SK-N-SH (cell line): ENCODE measurements around the gene SH3RF1. TPM values are rescaled to one million over a fixed set of nuclear protein-coding genes. Genes with fewer than 3 reads are reported as not detected.

Experiments
- CTCF ChIA-PET: fragments of 300-600, 350-600 bp; formaldehyde crosslinking; extraction: SDS; loops from one replicate; lab custom pipeline; 2021; lab: Yijun Ruan, JAX
- POLR2A ChIA-PET: fragments of 350-600 bp; sonication (Branson Sonifier 250); formaldehyde crosslinking; extraction: SDS; loops from one replicate; lab custom pipeline; 2020; ENCODE audit warnings: antibody characterized with exemption, inconsistent platforms; lab: Yijun Ruan, JAX
- DNase-seq: peaks from one replicate; pipeline ENCODE4 v3.0.0; 2012
- H2AFZ ChIP-seq: fragments of 200-600 bp; sonication (generic); 2 replicates; pipeline ENCODE4 v1.8.1; 2016; ENCODE audit warnings: antibody characterized with exemption, mild to moderate bottlenecking, low read depth
- H3F3A ChIP-seq: fragments of 200-600 bp; sonication (generic); replicated peaks from 2 replicates; pipeline ENCODE3; 2016; ENCODE audit warnings: antibody characterized with exemption, mild to moderate bottlenecking; ENCODE audit not compliant: insufficient read depth
- H3K27ac ChIP-seq, 2 experiments: fragments of 200-500 bp in 1 of 2; fragments of 200-600 bp in 1 of 2; sonication (Bioruptor generic) in 1 of 2; sonication (generic), shearing (Covaris generic) in 1 of 2; 2 replicates each; pipeline versions ENCODE4 v1.5.1 to v1.6.1; 2014 to 2016; ENCODE audit warnings: low read depth in 2 of 2, inconsistent platforms in 1 of 2, low read length in 1 of 2, mild to moderate bottlenecking in 1 of 2, mixed read lengths in 1 of 2
- H3K27me3 ChIP-seq: fragments of 200-600 bp; sonication (generic), shearing (Covaris generic); 2 replicates; pipeline ENCODE4 v1.6.1; 2016; ENCODE audit warnings: mixed run types; ENCODE audit not compliant: insufficient read depth
- H3K36me3 ChIP-seq, 2 experiments: fragments of 200-500 bp in 1 of 2; fragments of 200-600 bp in 1 of 2; sonication (Bioruptor generic) in 1 of 2; sonication (generic) in 1 of 2; replicated peaks in 1 of 2; 2 replicates each; pipeline versions ENCODE3 to v1.5.1; 2014 to 2016; ENCODE audit warnings: low read length in 1 of 2, mild to moderate bottlenecking in 1 of 2; ENCODE audit not compliant: insufficient read depth in 2 of 2, control insufficient read depth in 1 of 2
- H3K4me1 ChIP-seq, 2 experiments: fragments of 200-500 bp in 1 of 2; fragments of 200-600 bp in 1 of 2; sonication (Bioruptor generic) in 1 of 2; sonication (generic), shearing (Covaris generic) in 1 of 2; 2 replicates each; pipeline versions ENCODE4 v1.5.1 to v1.6.1; 2014 to 2016; ENCODE audit warnings: low read depth in 1 of 2, low read length in 1 of 2, mixed run types in 1 of 2; ENCODE audit not compliant: insufficient read depth in 2 of 2, control insufficient read depth in 1 of 2
- H3K4me2 ChIP-seq: fragments of 200-600 bp; sonication (generic), shearing (Covaris generic); 2 replicates; pipeline ENCODE4 v1.6.1; 2017; ENCODE audit warnings: mixed run types
- H3K4me3 ChIP-seq, 2 experiments: fragments of 200-500 bp in 1 of 2; fragments of 200-600 bp in 1 of 2; sonication (Bioruptor generic) in 1 of 2; sonication (generic), shearing (Covaris generic) in 1 of 2; 2 replicates each; pipeline versions ENCODE4 v1.5.1 to v1.8.1; 2014 to 2016; ENCODE audit warnings: low read depth in 2 of 2, inconsistent platforms in 1 of 2, low read length in 1 of 2, mild to moderate bottlenecking in 1 of 2, mixed read lengths in 1 of 2, moderate library complexity in 1 of 2
- H3K79me2 ChIP-seq: fragments of 200-600 bp; sonication (generic); 2 replicates; pipeline ENCODE4 v1.8.1; 2017; ENCODE audit warnings: mild to moderate bottlenecking; ENCODE audit not compliant: insufficient read depth
- H3K9ac ChIP-seq: fragments of 200-600 bp; sonication (generic); 2 replicates; pipeline ENCODE4 v1.6.1; 2017; ENCODE audit warnings: mixed run types
- H3K9me2 ChIP-seq: fragments of 200-600 bp; sonication (generic); 2 replicates; pipeline ENCODE4 v1.6.1; 2017; ENCODE audit warnings: mixed run types
- H3K9me3 ChIP-seq: fragments of 200-600 bp; sonication (generic); 2 replicates; pipeline ENCODE4 v1.6.1; 2017; ENCODE audit warnings: mixed run types, mild to moderate bottlenecking, moderate library complexity
- H4K20me1 ChIP-seq: fragments of 200-600 bp; sonication (generic); 2 replicates; pipeline ENCODE4 v1.6.1; 2017; ENCODE audit warnings: mild to moderate bottlenecking, mixed run types; ENCODE audit not compliant: insufficient read depth
- CHD2 ChIP-seq: fragments of 150-350 bp; IDR thresholded peaks from 2 replicates; pipeline ENCODE4 v1.6.1; 2018; ENCODE audit warnings: low read length; ENCODE audit not compliant: partially characterized antibody
- EP300 ChIP-seq, 2 experiments: IDR thresholded peaks; 2 replicates each; pipeline versions ENCODE4 v1.4.0 to v1.6.1; 2012; ENCODE audit warnings: borderline replicate concordance in 1 of 2, low read depth in 1 of 2, low read length in 1 of 2
- FOXJ3 ChIP-seq: sonication (generic); formaldehyde crosslinking; IDR thresholded peaks from 2 replicates; pipeline ENCODE4 v1.5.1; 2020; ENCODE audit warnings: mild to moderate bottlenecking, missing genetic modification reagents
- GATA2 ChIP-seq: sonication (generic); formaldehyde crosslinking; IDR thresholded peaks from 2 replicates; pipeline ENCODE4 v1.5.0; 2020; ENCODE audit warnings: mild to moderate bottlenecking, missing genetic modification reagents
- MAX ChIP-seq: IDR thresholded peaks from 2 replicates; pipeline ENCODE4 v1.4.0; 2012; ENCODE audit warnings: low read depth
- MXI1 ChIP-seq: IDR thresholded peaks from 2 replicates; pipeline ENCODE4 v1.6.1; 2012; ENCODE audit warnings: mild to moderate bottlenecking, low read depth, low read length, improper control_type of control experiment
- NFIC ChIP-seq: IDR thresholded peaks from 2 replicates; pipeline ENCODE4 v1.4.0; 2012; ENCODE audit warnings: borderline replicate concordance
- RAD21 ChIP-seq: IDR thresholded peaks from 2 replicates; pipeline ENCODE4 v1.6.1; 2012; ENCODE audit warnings: mild to moderate bottlenecking, low read length
- RXRA ChIP-seq: IDR thresholded peaks from 2 replicates; pipeline ENCODE4 v1.4.0; 2012; ENCODE audit warnings: low read depth, mild to moderate bottlenecking, borderline replicate concordance
- SMC3 ChIP-seq: IDR thresholded peaks from 2 replicates; pipeline ENCODE4 v1.6.1; 2012; ENCODE audit warnings: low read depth, low read length, improper control_type of control experiment
- TCF12 ChIP-seq: IDR thresholded peaks from 2 replicates; pipeline ENCODE4 v1.4.0; 2012
- TEAD4 ChIP-seq: IDR thresholded peaks from 2 replicates; pipeline ENCODE4 v1.4.0; 2012; ENCODE audit warnings: mild to moderate bottlenecking, borderline replicate concordance; ENCODE audit not compliant: insufficient read depth
- USF1 ChIP-seq: IDR thresholded peaks from 2 replicates; pipeline ENCODE4 v1.4.0; 2012; ENCODE audit warnings: low read depth, borderline replicate concordance
- WGBS: methylation state at CpG from one replicate; pipeline ENCODE4 v1.1.6; 2017; ENCODE audit warnings: low lambda C conversion rate; 5-methylcytosine and 5-hydroxymethylcytosine counted together
- polyA plus RNA-seq, 3 experiments: library from polyadenylated mRNA; depleted of rRNA; stranded (reverse); fragments of >200 nt; gene quantifications; 2 replicates each; pipeline ENCODE4 v1.2.3, GENCODE V29; 2012

The SH3RF1 gene
- polyA plus RNA-seq, 1 of the 3 experiments (the other 2 are of a cell fraction) = 22.0 TPM

- Histone ChIP-seq H3K4me1 (peaks cover 0 to 4% of the 10 kb centered on the region in 2 experiments; a peak in 2 of 4 replicates), H3K27me3 (no peaks in the 10 kb centered on the region), H3K79me2 (peaks cover 88% of the 10 kb centered on the region), H2AFZ (no peak overlapping the region), H3K9me3 (no peaks in the 10 kb centered on the region), H3K4me2 (no peak overlapping the region), H3K36me3 (peaks cover 44 to 57% of the 10 kb centered on the region in 2 experiments), H4K20me1 (no peaks in the 10 kb centered on the region)
- CTCF ChIA-PET = interaction anchor here (1.2 to 1.5 kb wide), 2 partner anchors 17 to 80 kb away, joined by 3 read pairs; no protein-coding TSS in a partner anchor
- TF ChIP-seq SMC3 (no peak), GATA2 (peak; percentile 41)
- TF ChIP-seq, all 33 proteins: peak for 1
- 88% methylated on average over 3 of the region's 3 CpGs for WGBS
- no peaks in the 10 kb centered on the region for H3K9me2 ChIP-seq
- no peaks in the 10 kb centered on the region for H3F3A ChIP-seq
- no peak for DNase-seq
- H3K4me3 ChIP-seq = no peak overlapping the region
- no peak overlapping the region for H3K9ac ChIP-seq
- POLR2A ChIA-PET = no interaction called here
- no peak overlapping the region; a peak in 1 of 4 replicates for H3K27ac ChIP-seq
Observed at GRCh38 chr4:169136796-169137557, 133.8 kb downstream of the SH3RF1 start.

GRCh38 chr4:169136330-169136729 lies 134.4 kb downstream of the SH3RF1 start:
- Histone ChIP-seq H4K20me1 (no peaks in the 10 kb centered on the region), H3F3A (no peaks in the 10 kb centered on the region), H3K9me2 (no peaks in the 10 kb centered on the region), H3K9ac (no peak overlapping the region), H3K4me3 (no peak overlapping the region), H3K4me1 (peaks cover 0 to 4% of the 10 kb centered on the region in 2 experiments; a peak in 2 of 4 replicates), H3K9me3 (no peaks in the 10 kb centered on the region), H3K36me3 (peaks cover 51 to 63% of the 10 kb centered on the region in 2 experiments), H3K27ac (no peak overlapping the region), H3K4me2 (no peak overlapping the region), H2AFZ (no peak overlapping the region), H3K79me2 (peaks cover 88% of the 10 kb centered on the region), H3K27me3 (no peaks in the 10 kb centered on the region)
- ChIA-PET POLR2A (no interaction called here), CTCF (interaction anchor here (1.2 to 1.5 kb wide), 2 partner anchors 17 to 80 kb away, joined by 3 read pairs; no protein-coding TSS in a partner anchor)
- DNase-seq = no peak
- no peak for TF ChIP-seq NFIC
- TF ChIP-seq RXRA = no peak
- TF ChIP-seq USF1 = no peak
- no peak for TF ChIP-seq MXI1
- TF ChIP-seq TEAD4 = no peak
- TF ChIP-seq RAD21 = no peak
- TF ChIP-seq TCF12 = no peak
- TF ChIP-seq MAX = no peak
- TF ChIP-seq FOXJ3 (CRISPR knock-in tag) = no peak
- TF ChIP-seq CHD2 = no peak
- no peak for TF ChIP-seq GATA2
- TF ChIP-seq EP300 (IDR thresholded peaks at IDR 0.05; ENCODE audit: borderline replicate concordance in 1 of 2, low read depth in 1 of 2, low read length in 1 of 2) = no peak
- 90% methylated on average over 7 of the region's 7 CpGs for WGBS
